ENCODE measurements around the gene LYPD5. TPM values are rescaled to one million over a fixed set of nuclear protein-coding genes. Genes with fewer than 3 reads are reported as not detected.

LYPD5 gene, protein sequence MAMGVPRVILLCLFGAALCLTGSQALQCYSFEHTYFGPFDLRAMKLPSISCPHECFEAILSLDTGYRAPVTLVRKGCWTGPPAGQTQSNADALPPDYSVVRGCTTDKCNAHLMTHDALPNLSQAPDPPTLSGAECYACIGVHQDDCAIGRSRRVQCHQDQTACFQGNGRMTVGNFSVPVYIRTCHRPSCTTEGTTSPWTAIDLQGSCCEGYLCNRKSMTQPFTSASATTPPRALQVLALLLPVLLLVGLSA
- total RNA-seq, result 0.13 and 0.29 TPM in 2 replicates

DNA sequence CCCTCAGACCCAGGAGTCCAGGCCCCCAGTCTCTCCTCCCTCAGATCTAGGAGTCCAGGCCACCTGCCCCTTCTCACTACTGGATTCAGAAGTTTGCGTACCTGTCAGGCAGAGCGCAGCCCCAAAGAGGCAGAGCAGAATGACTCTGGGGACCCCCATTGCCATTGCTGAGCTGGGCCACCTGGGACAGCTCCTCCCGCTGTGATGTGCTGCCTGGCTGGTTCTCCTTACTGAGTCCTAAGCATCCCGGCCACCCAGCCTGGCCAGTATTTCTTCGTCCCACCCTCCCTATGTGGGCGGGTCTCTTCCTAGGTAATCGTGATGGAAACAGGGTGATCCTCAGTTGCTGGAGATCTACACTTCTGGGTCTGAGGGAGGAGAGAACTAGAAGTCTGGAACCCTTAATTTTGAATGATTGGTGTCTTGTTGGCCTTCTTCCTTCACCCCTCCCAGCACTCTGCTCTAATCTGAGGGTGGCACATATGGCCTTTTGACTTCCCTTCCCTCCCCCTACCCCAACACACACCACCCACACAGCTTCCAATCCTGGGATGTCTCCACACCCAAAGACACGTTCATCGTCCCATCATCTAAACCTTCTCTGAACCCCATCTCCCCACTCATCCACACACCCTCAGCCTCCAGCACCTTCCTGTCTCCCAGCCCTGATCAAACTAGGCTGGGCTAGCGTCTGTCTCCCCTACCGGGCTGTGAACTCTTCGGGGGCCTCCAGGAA, at the start of gene LYPD5:
TSS of gene LYPD5 (minus strand) at position 232 of the 736 bp plus-strand sequence. CDS start at position 165, 67 bp downstream.

DNA sequence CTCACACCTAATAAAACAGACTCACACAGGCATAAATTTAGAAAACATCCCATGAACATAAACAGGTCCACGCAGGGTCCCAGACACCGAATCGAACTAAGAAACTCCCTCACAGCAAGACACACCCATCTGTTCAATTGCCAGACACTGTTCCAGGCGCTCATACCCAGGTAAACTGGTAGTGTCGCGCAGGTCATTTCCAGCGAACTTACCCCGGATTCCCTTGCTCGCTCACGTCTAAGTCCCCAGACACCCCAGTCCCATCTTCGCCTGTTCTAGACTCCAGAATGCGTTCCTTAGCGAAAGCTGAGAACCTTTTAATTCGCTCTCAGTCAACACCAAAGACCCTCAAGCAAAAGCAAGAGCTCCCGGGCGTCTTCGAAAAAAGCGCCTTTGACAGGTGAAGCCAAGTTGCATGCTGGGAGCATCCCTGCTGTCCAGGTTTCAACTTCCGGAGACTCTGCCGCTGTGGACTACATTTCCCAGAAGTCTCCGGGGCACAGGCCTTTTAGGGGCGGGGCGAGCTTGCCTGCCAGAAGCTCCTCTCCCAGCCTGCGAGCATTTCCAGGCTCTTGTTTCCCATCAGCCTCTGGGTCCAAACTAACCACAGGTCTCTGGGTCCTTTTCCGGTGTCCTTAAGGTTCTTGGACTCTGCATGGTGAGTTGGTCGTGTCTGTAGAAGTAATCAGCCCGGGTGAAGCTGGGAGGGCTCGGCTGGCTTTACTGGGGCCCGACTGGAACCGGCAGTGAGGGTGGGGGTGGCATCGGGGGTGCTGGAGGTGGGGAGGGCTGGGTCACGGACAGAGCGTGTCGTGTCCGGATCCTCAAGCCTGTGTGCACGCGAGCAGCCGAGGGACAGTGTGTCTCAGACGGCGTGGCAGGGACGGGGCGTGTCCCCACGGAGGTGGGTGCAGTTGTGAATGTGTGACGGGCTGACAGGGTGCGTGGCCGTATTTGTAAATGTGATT, 24.8 kb upstream of the LYPD5 start, which contains the start of gene ZNF283:
TSS of gene ZNF283 (plus strand) at position 535 of the 968 bp plus-strand sequence. CDS start 6,184 bp downstream, outside the sequence.

DNA sequence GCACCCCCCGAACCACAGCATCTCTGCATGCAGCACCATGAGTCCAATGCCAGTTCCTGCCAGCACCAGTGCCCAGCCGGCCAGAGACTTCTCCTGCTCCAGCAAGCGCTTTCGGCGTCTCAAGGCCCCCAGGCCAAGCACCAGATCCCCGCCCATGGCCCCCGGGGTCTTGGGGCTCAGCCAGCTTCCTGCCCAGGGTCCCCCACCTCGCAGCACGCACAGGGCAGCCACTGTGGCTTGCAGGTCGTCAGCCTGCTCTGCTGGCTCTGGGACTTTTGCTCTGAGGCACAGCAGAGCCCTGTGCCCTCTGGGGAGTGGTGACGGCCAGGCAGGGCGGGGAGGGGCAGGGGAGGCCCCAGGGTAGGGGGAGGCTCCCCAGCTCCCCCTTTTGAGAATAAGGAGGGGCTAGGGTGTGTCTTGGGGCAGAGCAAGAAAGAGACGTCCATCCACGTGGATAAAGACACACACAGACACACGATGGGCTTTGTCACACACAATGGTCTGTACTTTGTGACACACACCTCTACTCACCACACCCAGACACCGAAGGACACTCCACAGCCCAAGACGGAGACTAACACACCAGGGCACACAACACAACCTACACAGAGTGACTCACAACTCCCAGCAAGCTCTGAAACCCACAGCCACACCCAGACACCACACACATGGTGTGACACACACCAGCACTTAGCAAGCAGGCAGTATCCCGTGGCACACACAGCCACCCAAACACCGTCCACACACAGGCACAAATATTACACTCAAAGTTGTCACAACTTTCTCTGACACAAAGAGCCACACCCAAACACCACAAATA, 21.3 kb downstream of the LYPD5 start, which contains the start of gene KCNN4:
TSS of gene KCNN4 (minus strand) at position 268 of the 820 bp plus-strand sequence. CDS start at position 156, 112 bp downstream.

DNA sequence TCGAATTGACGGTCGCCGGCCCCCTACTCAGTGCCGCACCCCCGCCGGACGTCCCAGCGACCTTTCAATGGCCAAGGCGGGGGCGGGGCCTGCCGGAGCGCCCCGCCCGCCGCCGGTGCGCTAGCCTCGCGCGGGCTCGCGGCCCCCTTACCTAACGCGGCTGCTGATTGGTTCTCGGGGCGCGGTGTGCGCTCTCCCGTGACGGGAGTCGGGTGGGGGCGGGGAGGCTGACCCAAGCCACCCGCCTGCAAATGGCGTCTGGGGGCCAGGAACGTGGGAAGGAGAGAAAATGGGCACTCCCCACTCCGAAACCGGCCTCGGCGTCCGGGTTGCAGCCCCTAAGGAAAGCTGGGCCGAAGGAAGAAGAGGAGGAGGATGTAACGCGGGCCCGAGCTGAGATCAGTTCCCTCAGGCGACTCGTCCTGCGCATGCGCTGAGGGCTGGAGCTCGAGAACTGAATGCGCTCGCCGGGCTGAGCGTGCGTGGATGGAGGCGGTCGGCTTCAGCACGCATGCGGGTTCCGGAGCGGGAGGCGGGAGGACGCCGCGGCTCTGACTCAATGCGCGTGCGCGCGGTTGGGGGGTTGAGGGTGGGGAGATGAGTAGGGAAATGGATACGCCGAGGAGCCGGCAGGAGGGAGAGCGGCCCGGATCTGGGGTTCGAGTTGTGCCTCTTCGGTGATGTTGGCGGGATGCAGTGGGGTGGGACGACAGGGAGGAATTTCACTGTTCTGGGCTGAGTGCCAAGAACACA, 47.6 kb downstream of the LYPD5 start, which contains the start of gene SMG9:
TSS of gene SMG9 (minus strand) at position 460 of the 753 bp plus-strand sequence. CDS start 4,221 bp downstream, outside the sequence.

Other genes starting within 250 kb of the LYPD5 start
- 19.9 and 26.4 TPM in 2 replicates for gene XRCC1, start 226.9 kb downstream of the LYPD5 start, total RNA-seq
- 0.22 and 0.27 TPM in 2 replicates for gene PINLYP, start 226.6 kb downstream of the LYPD5 start, total RNA-seq
- gene IRGQ, start 206.3 kb downstream of the LYPD5 start, total RNA-seq, result 28.9 TPM in 2 replicates
- gene ZNF576, start 205.9 kb downstream of the LYPD5 start, total RNA-seq, result 9.3 and 9.8 TPM in 2 replicates
- gene SRRM5, start 190.4 kb downstream of the LYPD5 start, total RNA-seq, result 0.07 and 0.27 TPM in 2 replicates
- gene ZNF428, start 182.8 kb downstream of the LYPD5 start, total RNA-seq, result 21.3 and 22.3 TPM in 2 replicates
- 1.6 and 1.7 TPM in 2 replicates for gene CADM4, start 162.6 kb downstream of the LYPD5 start, total RNA-seq
- 72.7 and 78.2 TPM in 2 replicates for gene PLAUR, start 132.3 kb downstream of the LYPD5 start, total RNA-seq
- not detected in 2 replicates for gene IRGC, start 86.4 kb downstream of the LYPD5 start, total RNA-seq
- gene SMG9, start 47.5 kb downstream of the LYPD5 start, total RNA-seq, result 15.7 and 20.4 TPM in 2 replicates
- 0.53 and 1.3 TPM in 2 replicates for gene KCNN4, start 21.5 kb downstream of the LYPD5 start, total RNA-seq
- 9.2 and 9.8 TPM in 2 replicates for gene ZNF283, start 24.9 kb upstream of the LYPD5 start, total RNA-seq
- gene ZNF404, start 81.5 kb upstream of the LYPD5 start, total RNA-seq, result 1.0 and 1.3 TPM in 2 replicates
- 14.4 and 16.2 TPM in 2 replicates for gene ZNF45, start 132.8 kb upstream of the LYPD5 start, total RNA-seq
- 5.2 TPM in 2 replicates for gene ZNF221, start 148.8 kb upstream of the LYPD5 start, total RNA-seq
- 6.7 and 7.2 TPM in 2 replicates for gene ZNF155, start 181.7 kb upstream of the LYPD5 start, total RNA-seq
- 3.4 and 4.7 TPM in 2 replicates for gene ZNF230, start 200.5 kb upstream of the LYPD5 start, total RNA-seq
- gene ZNF222, start 222.9 kb upstream of the LYPD5 start, total RNA-seq, result 2.7 and 4.1 TPM in 2 replicates
- gene ZNF223, start 249.6 kb upstream of the LYPD5 start, total RNA-seq, result 5.6 and 6.3 TPM in 2 replicates